HepG2 (cell line): ENCODE results near the gene PROX1. TPM values are rescaled to one million over a fixed set of nuclear protein-coding genes. Genes with fewer than 3 reads are reported as not detected.

Experiments
- ARID3A ChIP-seq: IDR thresholded peaks from 2 replicates; pipeline ENCODE4 v1.6.1; 2012; ENCODE audit warnings: low read depth, low read length, improper control_type of control experiment
- ARID5B ChIP-seq: IDR thresholded peaks from 2 replicates; pipeline ENCODE4 v1.4.0; 2020; ENCODE audit warnings: mild to moderate bottlenecking, missing genetic modification reagents
- FOSL1 ChIP-seq: sonication (generic); formaldehyde crosslinking; IDR thresholded peaks from 2 replicates; pipeline ENCODE4 v1.9.0; 2021; ENCODE audit warnings: missing genetic modification reagents, borderline replicate concordance
- FOXA1 ChIP-seq, 2 experiments: fragments of 450-650 bp in 1 of 2; sonication (generic) in 1 of 2; formaldehyde crosslinking in 1 of 2; IDR thresholded peaks; 2 replicates each; pipeline versions ENCODE4 v1.4.0 to v1.6.1; 2016 to 2020; ENCODE audit warnings: missing genetic modification reagents in 1 of 2
- HNF1A ChIP-seq, 2 experiments: sonication (generic) in 1 of 2; formaldehyde crosslinking in 1 of 2; IDR thresholded peaks; 2 replicates each; pipeline versions ENCODE4 v1.4.0 to v1.6.1; 2016 to 2020; ENCODE audit warnings: borderline replicate concordance in 1 of 2, low read depth in 1 of 2, mild to moderate bottlenecking in 1 of 2, missing genetic modification reagents in 1 of 2
- NCOA2 ChIP-seq: sonication (generic); formaldehyde crosslinking; IDR thresholded peaks from 2 replicates; pipeline ENCODE4 v1.8.0; 2022; ENCODE audit warnings: inconsistent platforms
- NFIC ChIP-seq: IDR thresholded peaks from 2 replicates; pipeline ENCODE4 v1.6.1; 2012; ENCODE audit warnings: mild to moderate bottlenecking, low read length, inconsistent platforms
- NONO ChIP-seq, 2 experiments: fragments of 450-650 bp in 1 of 2; sonication (generic) in 1 of 2; formaldehyde crosslinking in 1 of 2; IDR thresholded peaks in 1 of 2; conservative IDR thresholded peaks in 1 of 2; 2 replicates each; pipeline versions ENCODE4 v1.6.1 to v1.8.0; 2017 to 2022; ENCODE audit warnings: mild to moderate bottlenecking in 1 of 2, missing genetic modification reagents in 1 of 2, moderate library complexity in 1 of 2
- NR2F1 ChIP-seq, 2 experiments: fragments of 450-650 bp in 1 of 2; formaldehyde crosslinking in 1 of 2; IDR thresholded peaks; 2 replicates each; pipeline versions ENCODE4 v1.5.0 to v1.6.1; 2016 to 2020; ENCODE audit warnings: mild to moderate bottlenecking in 1 of 2, missing compliant biosample characterization in 1 of 2, missing genetic modification reagents in 1 of 2, moderate library complexity in 1 of 2
- PLSCR1 ChIP-seq: sonication (generic); formaldehyde crosslinking; IDR thresholded peaks from 2 replicates; pipeline ENCODE4 v1.5.0; 2020; ENCODE audit warnings: missing genetic modification reagents, mild to moderate bottlenecking, borderline replicate concordance
- PTBP1 ChIP-seq: fragments of 200-400 bp; formaldehyde crosslinking; IDR thresholded peaks from 2 replicates; pipeline ENCODE4 v1.6.1; 2018; ENCODE audit warnings: low read length, low read depth; ENCODE audit not compliant: poor library complexity, severe bottlenecking
- SAP130 ChIP-seq: IDR thresholded peaks from 2 replicates; pipeline ENCODE4 v1.6.1; 2016; ENCODE audit warnings: low read depth
- TCF7 ChIP-seq: sonication (generic); IDR thresholded peaks from 2 replicates; pipeline ENCODE4 v1.6.1; 2016; ENCODE audit warnings: antibody characterized with exemption, low read depth
- ZKSCAN1 ChIP-seq: fragments of 150-350 bp; IDR thresholded peaks from 2 replicates; pipeline ENCODE4 v1.6.1; 2014; ENCODE audit warnings: low read length
- ZNF432 ChIP-seq: sonication (generic); formaldehyde crosslinking; IDR thresholded peaks from 2 replicates; pipeline ENCODE4 v1.5.0; 2020; ENCODE audit warnings: missing genetic modification reagents, mild to moderate bottlenecking, borderline replicate concordance
- ZNF547 ChIP-seq: sonication (generic); formaldehyde crosslinking; IDR thresholded peaks from 2 replicates; pipeline ENCODE4 v1.5.1; 2020; ENCODE audit warnings: mild to moderate bottlenecking, missing genetic modification reagents
- polyA plus RNA-seq, 8 experiments: library from polyadenylated mRNA; depleted of rRNA in 3 of 8; stranded (reverse) in 7 of 8; unstranded in 1 of 8; fragments of >200 nt; fragmentation: Illumina TruSeq in 4 of 8; extraction: Trizol in 4 of 8; gene quantifications; 2 replicates each; pipeline versions ENCODE4 v1.2.1 to v1.2.3, GENCODE V29; 2011 to 2016; ENCODE audit warnings: low read depth in 4 of 8, missing spikeins in 1 of 8, mixed read lengths in 1 of 8; ENCODE audit not compliant: insufficient read depth in 1 of 8
- total RNA-seq, 5 experiments: library from RNA; depleted of rRNA; stranded (reverse); fragments of >200 nt; fragmentation: Illumina TruSeq; extraction: Trizol; gene quantifications; 2 replicates each; pipeline ENCODE4 v1.2.3, GENCODE V29; 2016; ENCODE audit warnings: low read depth in 1 of 5

The PROX1 gene
- total and polyA plus RNA-seq, 2 of the 13 experiments (the other 11 are each of a cell fraction or from before 2014, with no cell fraction given) = 12.3 to 30.2 TPM

- TF ChIP-seq PTBP1 = no peak
- peak; percentile 86 for TF ChIP-seq ARID5B (CRISPR knock-in tag)
- peak; percentile 52 for TF ChIP-seq SAP130
- TF ChIP-seq NONO (IDR thresholded peaks at IDR 0.05) = no peak
- no peak for TF ChIP-seq NONO (CRISPR knock-in tag; conservative IDR thresholded peaks at IDR 0.05)
- TF ChIP-seq ZNF432 (CRISPR knock-in tag) = no peak
- TF ChIP-seq ZNF547 (CRISPR knock-in tag) = no peak
- no peak for TF ChIP-seq NR2F1 (CRISPR knock-in tag; IDR thresholded peaks at IDR 0.05)
- no peak for TF ChIP-seq PLSCR1 (CRISPR knock-in tag)
- TF ChIP-seq HNF1A (IDR thresholded peaks at IDR 0.05; ENCODE audit: low read depth) = peak; percentile 59; the same call in 1 of the 2 replicates
- peak; percentile 62; the same call in 1 of the 2 replicates for TF ChIP-seq HNF1A (CRISPR knock-in tag; IDR thresholded peaks at IDR 0.05; ENCODE audit: borderline replicate concordance)
- TF ChIP-seq FOSL1 (CRISPR knock-in tag) = no peak
- no peak for TF ChIP-seq FOXA1 (IDR thresholded peaks at IDR 0.05)
- peak; percentile 13; the same call in 1 of the 2 replicates for TF ChIP-seq FOXA1 (CRISPR knock-in tag; IDR thresholded peaks at IDR 0.05)
- TF ChIP-seq TCF7 = peak; percentile 43; the same call in 1 of the 2 replicates
- TF ChIP-seq NCOA2 (CRISPR knock-in tag) = peak; percentile 89
- TF ChIP-seq ARID3A = peak; percentile 53; the same call in 1 of the 2 replicates
- no peak for TF ChIP-seq ZKSCAN1
- peak; percentile 86 for TF ChIP-seq NFIC
Measured at GRCh38 chr1:214039394-214040018, 51.7 kb downstream of the PROX1 start (continued).
